GM12878 (cell line): ENCODE results near the gene SESN1. TPM values are rescaled to one million over a fixed set of nuclear protein-coding genes. Genes with fewer than 3 reads are reported as not detected.

Experiments used
- ATAC-seq: fragments of 200-7000 bp; cut with Tn5 transposase; 3 replicates; pipeline ENCODE4 v1.9.1; 2020; ENCODE audit warnings: mild to moderate bottlenecking, moderate library complexity
- BruUV-seq: library from RNA; stranded (reverse); fragments of 400-500 nt; replicated peaks from 2 replicates; lab custom pipeline; 2021; lab: Mats Ljungman, UMichigan
- CTCF ChIA-PET: fragments of 300-600 bp; sonication (Branson Sonifier 250); formaldehyde crosslinking; extraction: SDS; loops from one replicate; lab custom pipeline; 2021; ENCODE audit warnings: inconsistent platforms; lab: Yijun Ruan, JAX
- POLR2A ChIA-PET: fragments of 350-600 bp; formaldehyde crosslinking; extraction: SDS; loops from one replicate; lab custom pipeline; 2021; ENCODE audit warnings: inconsistent platforms; lab: Charles Lee
- RAD21 ChIA-PET: fragments of 300-600 bp; sonication (Branson Sonifier 250); formaldehyde crosslinking; loops from one replicate; lab custom pipeline; 2023; ENCODE audit warnings: antibody characterized with exemption; ENCODE audit not compliant: unreplicated experiment; lab: Charles Lee
- SMC1A ChIA-PET: fragments of 300-600 bp; sonication (Branson Sonifier 250); formaldehyde crosslinking; loops from one replicate; lab custom pipeline; 2023; ENCODE audit not compliant: unreplicated experiment, uncharacterized antibody; lab: Charles Lee
- DNase-seq: peaks from one replicate; pipeline ENCODE4 v3.0.0-alpha.2; 2011; ENCODE audit warnings: low read depth, low spot score
- FAIRE-seq: peaks from 3 replicates; lab custom pipeline; 2011; peaks lifted over from hg19 to GRCh38; lab: Jason Lieb, UNC
- H2AFZ ChIP-seq: 2 replicates; pipeline ENCODE4 v1.6.0; 2011; ENCODE audit warnings: low read depth, low read length, control low read depth; ENCODE audit not compliant: control insufficient read depth
- H3K27ac ChIP-seq: 2 replicates; pipeline ENCODE4 v1.5.1; 2011; ENCODE audit warnings: control low read depth; ENCODE audit not compliant: control insufficient read depth, insufficient read depth
- H3K27me3 ChIP-seq, 2 experiments: replicated peaks in 1 of 2; 2 replicates each; pipeline versions ENCODE4 v1.6.0 to v1.6.1; 2011; ENCODE audit warnings: low read length in 1 of 2; ENCODE audit not compliant: control insufficient read depth in 2 of 2, insufficient read depth in 2 of 2
- H3K36me3 ChIP-seq, 2 experiments: 2 replicates each; pipeline ENCODE4 v1.5.1; 2011; ENCODE audit warnings: low read length in 1 of 2; ENCODE audit not compliant: control insufficient read depth in 2 of 2, insufficient read depth in 2 of 2
- H3K4me1 ChIP-seq: 2 replicates; pipeline ENCODE4 v1.6.1; 2011; ENCODE audit warnings: mild to moderate bottlenecking, low read length, moderate library complexity, mixed read lengths; ENCODE audit not compliant: control insufficient read depth, insufficient read depth
- H3K4me2 ChIP-seq: 2 replicates; pipeline ENCODE4 v1.6.0; 2011; ENCODE audit warnings: control low read depth; ENCODE audit not compliant: control insufficient read depth, insufficient read depth
- H3K4me3 ChIP-seq: fragments of 200-600 bp; sonication (generic); 2 replicates; pipeline ENCODE4 v1.5.1; 2016
- H3K79me2 ChIP-seq: 2 replicates; pipeline ENCODE4 v1.6.0; 2011; ENCODE audit warnings: low read length; ENCODE audit not compliant: control insufficient read depth, insufficient read depth
- H3K9ac ChIP-seq: 2 replicates; pipeline ENCODE4 v1.8.0; 2011; ENCODE audit warnings: low read length, control low read depth, mixed read lengths; ENCODE audit not compliant: control insufficient read depth, insufficient read depth
- H3K9me3 ChIP-seq: replicated peaks from 3 replicates; pipeline ENCODE4 v1.5.1; 2011; ENCODE audit warnings: mild to moderate bottlenecking, low read length; ENCODE audit not compliant: control insufficient read depth, insufficient read depth
- H4K20me1 ChIP-seq: 2 replicates; pipeline ENCODE4 v1.6.0; 2011; ENCODE audit not compliant: control insufficient read depth, insufficient read depth
- ASH2L ChIP-seq: fragments of 300-600, 200-600 bp; sonication (generic); IDR thresholded peaks from 2 replicates; pipeline ENCODE4 v1.6.1; 2017; ENCODE audit warnings: low read depth, mild to moderate bottlenecking, borderline replicate concordance
- BCL3 ChIP-seq: IDR thresholded peaks from 2 replicates; pipeline ENCODE4 v1.6.1; 2011; ENCODE audit warnings: borderline replicate concordance, low read depth, mild to moderate bottlenecking, moderate library complexity, low read length; ENCODE audit not compliant: insufficient read depth, poor library complexity, severe bottlenecking
- BHLHE40 ChIP-seq, 2 experiments: fragments of 450-650 bp in 1 of 2; IDR thresholded peaks; 2 replicates each; pipeline ENCODE4 v1.6.1; 2011 to 2017; ENCODE audit warnings: low read depth in 2 of 2, borderline replicate concordance in 1 of 2, improper control_type of control experiment in 1 of 2, low read length in 1 of 2, mild to moderate bottlenecking in 1 of 2
- CTCF ChIP-seq, 3 experiments: IDR thresholded peaks in 2 of 3; conservative IDR thresholded peaks in 1 of 3; 2 replicates each; pipeline ENCODE4 v1.5.1; 2011; ENCODE audit warnings: low read depth in 3 of 3, low read length in 3 of 3, mild to moderate bottlenecking in 3 of 3, control low read depth in 2 of 3, moderate library complexity in 2 of 3, inconsistent platforms in 1 of 3, mixed read lengths in 1 of 3; ENCODE audit not compliant: control insufficient read depth in 2 of 3, insufficient read depth in 1 of 3; ENCODE audit errors: extremely low read depth in 1 of 3
- MEF2A ChIP-seq: IDR thresholded peaks from 2 replicates; pipeline ENCODE4 v1.6.1; 2011; ENCODE audit warnings: low read depth, mild to moderate bottlenecking, low read length, moderate library complexity; ENCODE audit not compliant: insufficient read depth
- MTA3 ChIP-seq: IDR thresholded peaks from 2 replicates; pipeline ENCODE4 v1.6.1; 2012; ENCODE audit warnings: low read length, inconsistent platforms, borderline replicate concordance
- NFIC ChIP-seq: IDR thresholded peaks from 2 replicates; pipeline ENCODE4 v1.6.1; 2012; ENCODE audit warnings: low read depth, mild to moderate bottlenecking, inconsistent platforms, low read length, moderate library complexity
- POLR2A ChIP-seq: IDR thresholded peaks from 2 replicates; pipeline ENCODE4 v1.6.1; 2011; ENCODE audit warnings: low read depth, mild to moderate bottlenecking, low read length
- SP1 ChIP-seq: IDR thresholded peaks from one replicate; pipeline ENCODE4 v1.6.1; 2011; ENCODE audit warnings: low read depth, low read length
- SUZ12 ChIP-seq: fragments of 200-600 bp; sonication (generic); IDR thresholded peaks from one replicate; pipeline ENCODE4 v1.6.1; 2018; ENCODE audit warnings: antibody characterized with exemption, mild to moderate bottlenecking; ENCODE audit not compliant: unreplicated experiment
- TCF3 ChIP-seq: IDR thresholded peaks from 2 replicates; pipeline ENCODE4 v1.6.1; 2012; ENCODE audit warnings: low read depth, mild to moderate bottlenecking, low read length, borderline replicate concordance; ENCODE audit not compliant: insufficient read depth
- ZNF274 ChIP-seq: IDR thresholded peaks from one replicate; pipeline ENCODE4 v1.8.0; 2011; ENCODE audit not compliant: insufficient read length, insufficient read depth
- in situ Hi-C: fragments of 300-500 bp; cut with MboI; formaldehyde crosslinking; loops from 9 replicates; pipeline ENCODE4 v1.14.3; 2018; ENCODE audit warnings: mixed read lengths
- intact Hi-C: fragments of 100-400 bp; cut with micrococcal nuclease; formaldehyde crosslinking; loops from one replicate; pipeline ENCODE4 v1.14.2; 2022; ENCODE audit not compliant: unreplicated experiment
- polyA plus RNA-seq, 11 experiments: library from polyadenylated mRNA; depleted of rRNA in 4 of 11; unstranded in 6 of 11; stranded (reverse) in 5 of 11; fragments of >200 nt; fragmentation: Nextera tagmentation in 4 of 11; fragmentation: Illumina TruSeq in 1 of 11; extraction: Ambion mirVana in 4 of 11; extraction: Trizol in 1 of 11; gene quantifications; 1 replicate in 1 of 11; 2 replicates in 10 of 11; pipeline versions ENCODE4 v1.2.1 to v1.2.3, GENCODE V29; 2011 to 2016; ENCODE audit warnings: inconsistent platforms in 2 of 11, missing spikeins in 2 of 11, low read depth in 1 of 11
- total RNA-seq, 4 experiments: library from RNA; depleted of rRNA in 3 of 4; stranded (reverse); fragments of >200 nt in 3 of 4; fragmentation: Illumina TruSeq in 1 of 4; extraction: Trizol in 1 of 4; gene quantifications; 2 replicates each; pipeline versions ENCODE4 v1.2.1 to v1.2.3, GENCODE V29; 2013 to 2021
- TF ChIP-seq, protein P1 (sequence below): fragments of 450-650 bp; IDR thresholded peaks from 2 replicates; pipeline ENCODE4 v1.6.1; 2017; ENCODE audit warnings: antibody characterized with exemption, mild to moderate bottlenecking, moderate library complexity

Gene SESN1
- total and polyA plus RNA-seq, 10 of the 15 experiments (the other 5 are each of a cell fraction or from before 2014, with no cell fraction given), result 1.3 to 13.0 (median 3.3) TPM

DNA sequence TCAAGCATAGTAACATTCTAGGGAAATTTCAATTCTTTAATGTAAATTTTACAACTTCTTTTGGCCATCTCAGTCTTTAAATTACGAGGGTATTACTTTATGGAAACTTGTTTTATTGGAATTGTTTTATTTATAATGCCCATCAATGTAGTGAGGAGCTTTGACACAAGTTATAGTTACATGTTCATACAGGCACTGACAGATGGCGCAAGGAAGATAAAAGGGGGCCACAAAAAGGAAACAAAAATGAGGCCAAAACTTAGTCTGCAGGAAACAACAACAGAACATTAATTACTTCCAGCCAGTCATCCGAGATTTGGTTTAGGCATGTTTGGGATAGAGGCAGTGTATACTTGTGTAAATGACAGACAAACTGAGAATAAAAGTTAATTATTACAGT lies 18.3 kb downstream of the SESN1 start (continued):
- TF ChIP-seq BCL3, result no peak

GRCh38 chr6:109075934-109076333 lies 18.7 kb downstream of the SESN1 start:
- ChIA-PET POLR2A (no interaction called here), RAD21 (interaction anchor here (2.9 to 6.6 kb wide), 2 partner anchors 25 to 533 kb away, joined by 10 to 49 read pairs; no protein-coding TSS in a partner anchor), SMC1A (interaction anchor here (0.6 to 6.3 kb wide), 4 partner anchors 170 to 534 kb away, joined by 3 to 61 read pairs (median 4); no protein-coding TSS in a partner anchor), CTCF (interaction anchor here (0.7 to 6.5 kb wide), 4 partner anchors 9 to 533 kb away, joined by 3 to 107 read pairs (median 56); partner anchors contain the start of genes CEP57L1 and SESN1)
- in situ Hi-C loops, result no loop called here
- Histone ChIP-seq H3K9me3 (no peaks in the 10 kb centered on the region), H3K4me3 (no peak overlapping the region), H3K27ac (no peak overlapping the region), H3K79me2 (no peaks in the 10 kb centered on the region), H3K4me1 (no peaks in the 10 kb centered on the region), H3K27me3 (0 out of 4 replicates have a peak, but pooled peaks cover 0 to 1% of the 10 kb centered on the region in 2 experiments), H4K20me1 (no peaks in the 10 kb centered on the region), H3K9ac (no peak overlapping the region), H3K4me2 (no peak overlapping the region), H3K36me3 (no peaks in the 10 kb centered on the region), H2AFZ (no peak overlapping the region)
- intact Hi-C loops, result no loop called here
- BruUV-seq, result no TSS peak
- TF ChIP-seq SUZ12 (no peak), NFIC (no peak), MEF2A (no peak), CTCF (IDR thresholded peaks at IDR 0.05 in 2 of 3, conservative IDR thresholded peaks at IDR 0.05 in 1 of 3; ENCODE audit: control insufficient read depth in 2 of 3, extremely low read depth in 1 of 3, insufficient read depth in 1 of 3, low read depth in 3 of 3, low read length in 3 of 3) (no peak), SP1 (no peak), BHLHE40 (IDR thresholded peaks at IDR 0.05; ENCODE audit: borderline replicate concordance in 1 of 2, low read depth in 2 of 2, low read length in 1 of 2) (no peak), POLR2A (no peak), TCF3 (no peak), MTA3 (no peak), ZNF274 (no peak), ASH2L (no peak)
- TF ChIP-seq, protein P1, sequence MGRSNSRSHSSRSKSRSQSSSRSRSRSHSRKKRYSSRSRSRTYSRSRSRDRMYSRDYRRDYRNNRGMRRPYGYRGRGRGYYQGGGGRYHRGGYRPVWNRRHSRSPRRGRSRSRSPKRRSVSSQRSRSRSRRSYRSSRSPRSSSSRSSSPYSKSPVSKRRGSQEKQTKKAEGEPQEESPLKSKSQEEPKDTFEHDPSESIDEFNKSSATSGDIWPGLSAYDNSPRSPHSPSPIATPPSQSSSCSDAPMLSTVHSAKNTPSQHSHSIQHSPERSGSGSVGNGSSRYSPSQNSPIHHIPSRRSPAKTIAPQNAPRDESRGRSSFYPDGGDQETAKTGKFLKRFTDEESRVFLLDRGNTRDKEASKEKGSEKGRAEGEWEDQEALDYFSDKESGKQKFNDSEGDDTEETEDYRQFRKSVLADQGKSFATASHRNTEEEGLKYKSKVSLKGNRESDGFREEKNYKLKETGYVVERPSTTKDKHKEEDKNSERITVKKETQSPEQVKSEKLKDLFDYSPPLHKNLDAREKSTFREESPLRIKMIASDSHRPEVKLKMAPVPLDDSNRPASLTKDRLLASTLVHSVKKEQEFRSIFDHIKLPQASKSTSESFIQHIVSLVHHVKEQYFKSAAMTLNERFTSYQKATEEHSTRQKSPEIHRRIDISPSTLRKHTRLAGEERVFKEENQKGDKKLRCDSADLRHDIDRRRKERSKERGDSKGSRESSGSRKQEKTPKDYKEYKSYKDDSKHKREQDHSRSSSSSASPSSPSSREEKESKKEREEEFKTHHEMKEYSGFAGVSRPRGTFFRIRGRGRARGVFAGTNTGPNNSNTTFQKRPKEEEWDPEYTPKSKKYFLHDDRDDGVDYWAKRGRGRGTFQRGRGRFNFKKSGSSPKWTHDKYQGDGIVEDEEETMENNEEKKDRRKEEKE, result no peak
- ATAC-seq (no peak), DNase-seq (no peak), FAIRE-seq (no peak)
